GM12878 (cell line): Measurements from ENCODE around the gene LILRB1. TPM values are rescaled to one million over a fixed set of nuclear protein-coding genes. Genes with fewer than 3 reads are reported as not detected.

ENCODE experiments used
- ATAC-seq: fragments of 200-7000 bp; cut with Tn5 transposase; 3 replicates; pipeline ENCODE4 v1.9.1; 2020; ENCODE audit warnings: mild to moderate bottlenecking, moderate library complexity
- BruUV-seq: library from RNA; stranded (reverse); fragments of 400-500 nt; replicated peaks from 2 replicates; lab custom pipeline; 2021; lab: Mats Ljungman, UMichigan
- CTCF ChIA-PET: fragments of 300-600 bp; sonication (Branson Sonifier 250); formaldehyde crosslinking; extraction: SDS; loops from one replicate; lab custom pipeline; 2021; ENCODE audit warnings: inconsistent platforms; lab: Yijun Ruan, JAX
- POLR2A ChIA-PET: fragments of 350-600 bp; formaldehyde crosslinking; extraction: SDS; loops from one replicate; lab custom pipeline; 2021; ENCODE audit warnings: inconsistent platforms; lab: Charles Lee
- RAD21 ChIA-PET: fragments of 300-600 bp; sonication (Branson Sonifier 250); formaldehyde crosslinking; loops from one replicate; lab custom pipeline; 2023; ENCODE audit warnings: antibody characterized with exemption; ENCODE audit not compliant: unreplicated experiment; lab: Charles Lee
- SMC1A ChIA-PET: fragments of 300-600 bp; sonication (Branson Sonifier 250); formaldehyde crosslinking; loops from one replicate; lab custom pipeline; 2023; ENCODE audit not compliant: unreplicated experiment, uncharacterized antibody; lab: Charles Lee
- DNase-seq: peaks from one replicate; pipeline ENCODE4 v3.0.0-alpha.2; 2011; ENCODE audit warnings: low read depth, low spot score
- FAIRE-seq: peaks from 3 replicates; lab custom pipeline; 2011; peaks lifted over from hg19 to GRCh38; lab: Jason Lieb, UNC
- H2AFZ ChIP-seq: 2 replicates; pipeline ENCODE4 v1.6.0; 2011; ENCODE audit warnings: low read depth, low read length, control low read depth; ENCODE audit not compliant: control insufficient read depth
- H3K27ac ChIP-seq: 2 replicates; pipeline ENCODE4 v1.5.1; 2011; ENCODE audit warnings: control low read depth; ENCODE audit not compliant: control insufficient read depth, insufficient read depth
- H3K27me3 ChIP-seq, 2 experiments: replicated peaks in 1 of 2; 2 replicates each; pipeline versions ENCODE4 v1.6.0 to v1.6.1; 2011; ENCODE audit warnings: low read length in 1 of 2; ENCODE audit not compliant: control insufficient read depth in 2 of 2, insufficient read depth in 2 of 2
- H3K36me3 ChIP-seq, 2 experiments: 2 replicates each; pipeline ENCODE4 v1.5.1; 2011; ENCODE audit warnings: low read length in 1 of 2; ENCODE audit not compliant: control insufficient read depth in 2 of 2, insufficient read depth in 2 of 2
- H3K4me1 ChIP-seq: 2 replicates; pipeline ENCODE4 v1.6.1; 2011; ENCODE audit warnings: mild to moderate bottlenecking, low read length, moderate library complexity, mixed read lengths; ENCODE audit not compliant: control insufficient read depth, insufficient read depth
- H3K4me2 ChIP-seq: 2 replicates; pipeline ENCODE4 v1.6.0; 2011; ENCODE audit warnings: control low read depth; ENCODE audit not compliant: control insufficient read depth, insufficient read depth
- H3K4me3 ChIP-seq: fragments of 200-600 bp; sonication (generic); 2 replicates; pipeline ENCODE4 v1.5.1; 2016
- H3K79me2 ChIP-seq: 2 replicates; pipeline ENCODE4 v1.6.0; 2011; ENCODE audit warnings: low read length; ENCODE audit not compliant: control insufficient read depth, insufficient read depth
- H3K9ac ChIP-seq: 2 replicates; pipeline ENCODE4 v1.8.0; 2011; ENCODE audit warnings: low read length, control low read depth, mixed read lengths; ENCODE audit not compliant: control insufficient read depth, insufficient read depth
- H3K9me3 ChIP-seq: replicated peaks from 3 replicates; pipeline ENCODE4 v1.5.1; 2011; ENCODE audit warnings: mild to moderate bottlenecking, low read length; ENCODE audit not compliant: control insufficient read depth, insufficient read depth
- H4K20me1 ChIP-seq: 2 replicates; pipeline ENCODE4 v1.6.0; 2011; ENCODE audit not compliant: control insufficient read depth, insufficient read depth
- E2F4 ChIP-seq: IDR thresholded peaks from 2 replicates; pipeline ENCODE4 v1.6.1; 2012; ENCODE audit warnings: low read depth, low read length, improper control_type of control experiment
- POU2F2 ChIP-seq: IDR thresholded peaks from 3 replicates; pipeline ENCODE4 v1.6.1; 2011; ENCODE audit warnings: low read depth, mild to moderate bottlenecking, low read length, borderline replicate concordance
- ZNF207 ChIP-seq: fragments of 450-650 bp; IDR thresholded peaks from 2 replicates; pipeline ENCODE4 v1.6.1; 2014; ENCODE audit warnings: antibody characterized with exemption, mild to moderate bottlenecking, borderline replicate concordance
- ZNF217 ChIP-seq: fragments of 450-650 bp; IDR thresholded peaks from 2 replicates; pipeline ENCODE4 v1.6.1; 2017; ENCODE audit warnings: antibody characterized with exemption, mild to moderate bottlenecking
- ZNF687 ChIP-seq: fragments of 450-650 bp; IDR thresholded peaks from 2 replicates; pipeline ENCODE4 v1.6.1; 2017; ENCODE audit warnings: mild to moderate bottlenecking, moderate library complexity
- WGBS: methylation state at CpG from one replicate; pipeline ENCODE4 v1.1.6; 2016; ENCODE audit warnings: low lambda C conversion rate; ENCODE audit not compliant: insufficient replicate concordance, insufficient coverage; ENCODE audit errors: missing lambda C conversion rate; 5-methylcytosine and 5-hydroxymethylcytosine counted together
- in situ Hi-C: fragments of 300-500 bp; cut with MboI; formaldehyde crosslinking; loops from 9 replicates; pipeline ENCODE4 v1.14.3; 2018; ENCODE audit warnings: mixed read lengths
- intact Hi-C: fragments of 100-400 bp; cut with micrococcal nuclease; formaldehyde crosslinking; loops from one replicate; pipeline ENCODE4 v1.14.2; 2022; ENCODE audit not compliant: unreplicated experiment
- polyA plus RNA-seq, 11 experiments: library from polyadenylated mRNA; depleted of rRNA in 4 of 11; unstranded in 6 of 11; stranded (reverse) in 5 of 11; fragments of >200 nt; fragmentation: Nextera tagmentation in 4 of 11; fragmentation: Illumina TruSeq in 1 of 11; extraction: Ambion mirVana in 4 of 11; extraction: Trizol in 1 of 11; gene quantifications; 1 replicate in 1 of 11; 2 replicates in 10 of 11; pipeline versions ENCODE4 v1.2.1 to v1.2.3, GENCODE V29; 2011 to 2016; ENCODE audit warnings: inconsistent platforms in 2 of 11, missing spikeins in 2 of 11, low read depth in 1 of 11
- total RNA-seq, 4 experiments: library from RNA; depleted of rRNA in 3 of 4; stranded (reverse); fragments of >200 nt in 3 of 4; fragmentation: Illumina TruSeq in 1 of 4; extraction: Trizol in 1 of 4; gene quantifications; 2 replicates each; pipeline versions ENCODE4 v1.2.1 to v1.2.3, GENCODE V29; 2013 to 2021

LILRB1 gene
- total and polyA plus RNA-seq, 10 of the 15 experiments (the other 5 are each of a cell fraction or from before 2014, with no cell fraction given) = 4.9 to 92.2 (median 50.1) TPM

GRCh38 chr19:54614726-54615125 lies 15.6 kb upstream of the LILRB1 start:
- DNase-seq (no peak), ATAC-seq (no peak), FAIRE-seq (no peak)
- Histone ChIP-seq H3K27me3 (no peaks in the 10 kb centered on the region), H3K27ac (peak overlapping the region; percentile 98), H3K9ac (no peak overlapping the region), H2AFZ (no peak overlapping the region), H3K4me2 (no peak overlapping the region), H3K79me2 (peaks cover 32% of the 10 kb centered on the region), H3K9me3 (peaks cover 17% of the 10 kb centered on the region), H3K4me1 (peaks cover 18% of the 10 kb centered on the region), H3K36me3 (no peaks in the 10 kb centered on the region), H3K4me3 (no peak overlapping the region), H4K20me1 (no peaks in the 10 kb centered on the region)
- WGBS = 100% methylated on average over 1 of the region's 1 CpG
- TF ChIP-seq ZNF217 (no peak), POU2F2 (no peak), ZNF207 (no peak), ZNF687 (no peak), E2F4 (no peak)
- intact Hi-C loops = loop anchor here (5.0 to 10.0 kb wide), 2 partner anchors 62 to 770 kb away; partner anchors contain the start of genes RPL28 and TMEM238
- ChIA-PET RAD21 (interaction anchor here (0.9 kb wide), 1 partner anchor 34 kb away, joined by 3 read pairs; no protein-coding TSS in a partner anchor), SMC1A (interaction anchor here (0.8 to 3.9 kb wide), 4 partner anchors 39 to 136 kb away, joined by 3 to 27 read pairs (median 3); no protein-coding TSS in a partner anchor), CTCF (interaction anchor here (1.2 to 3.7 kb wide), 5 partner anchors 39 to 133 kb away, joined by 3 to 15 read pairs (median 5); no protein-coding TSS in a partner anchor), POLR2A (no interaction called here)
- BruUV-seq = no TSS peak
- in situ Hi-C loops = no loop called here
